CD4-positive, alpha-beta T cell treated with Interleukin-6 at 100 ng/mL for 8 hours (primary cell): ENCODE data around the gene NEK2.
"Not testable (repeated sequence)": the region's sequence is repeated elsewhere in the genome, so short reads cannot be mapped to it uniquely, and the experiment has no call there.

ENCODE experiments used
- DNase-seq: peaks from one replicate; pipeline ENCODE4 v3.0.0-alpha.2; 2020; ENCODE audit warnings: mixed read lengths, low spot score

The NEK2 gene

GRCh38 chr1:211632808-211633523, 42.5 kb downstream of the NEK2 start:
- no peak for DNase-seq

GRCh38 chr1:211632117-211632807, 43.2 kb downstream of the NEK2 start:
- DNase-seq: no peak

- no peak for DNase-seq
Measured at GRCh38 chr1:211631168-211631567, 44.3 kb downstream of the NEK2 start.

- DNase-seq: no peak
Measured at GRCh38 chr1:211630236-211631081, 45.0 kb downstream of the NEK2 start.

GRCh38 chr1:211628417-211628816, 47.0 kb downstream of the NEK2 start:
- DNase-seq: no peak

- DNase-seq: no peak
Measured at GRCh38 chr1:211627259-211627658, 48.2 kb downstream of the NEK2 start.

GRCh38 chr1:211625866-211626265, 49.6 kb downstream of the NEK2 start:
- DNase-seq: not testable (repeated sequence)

GRCh38 chr1:211625040-211625439, 50.4 kb downstream of the NEK2 start:
- DNase-seq: peak; percentile 15

GRCh38 chr1:211623515-211623914, 51.9 kb downstream of the NEK2 start:
- DNase-seq: no peak

- DNase-seq: no peak
Measured at GRCh38 chr1:211621447-211622198, 53.8 kb downstream of the NEK2 start.

- no peak for DNase-seq
Measured at GRCh38 chr1:211620097-211620496, 55.3 kb downstream of the NEK2 start.

GRCh38 chr1:211619033-211619996, 56.1 kb downstream of the NEK2 start:
- no peak for DNase-seq

GRCh38 chr1:211616965-211617297, 58.5 kb downstream of the NEK2 start:
- DNase-seq: no peak

GRCh38 chr1:211616231-211616964, 59.0 kb downstream of the NEK2 start:
- DNase-seq: no peak

- no peak for DNase-seq
Measured at GRCh38 chr1:211614615-211615014, 60.8 kb downstream of the NEK2 start.

GRCh38 chr1:211613951-211614350, 61.5 kb downstream of the NEK2 start:
- DNase-seq: no peak

GRCh38 chr1:211613108-211613947, 62.1 kb downstream of the NEK2 start:
- DNase-seq: no peak

- no peak for DNase-seq
Measured at GRCh38 chr1:211612786-211613107, 62.7 kb downstream of the NEK2 start.
